CD4-positive, alpha-beta T cell treated with Interleukin-21 for 1 hour (primary cell): ENCODE data around the gene WNT7A.
A peak's percentile ranks its signal among the peaks of the same experiment; 100 is the strongest.
"Not testable (repeated sequence)": the region's sequence is repeated elsewhere in the genome, so short reads cannot be mapped to it uniquely, and the experiment has no call there.

Experiments used
- DNase-seq: peaks from one replicate; pipeline ENCODE4 v3.0.0-alpha.2; 2020

WNT7A gene

DNA sequence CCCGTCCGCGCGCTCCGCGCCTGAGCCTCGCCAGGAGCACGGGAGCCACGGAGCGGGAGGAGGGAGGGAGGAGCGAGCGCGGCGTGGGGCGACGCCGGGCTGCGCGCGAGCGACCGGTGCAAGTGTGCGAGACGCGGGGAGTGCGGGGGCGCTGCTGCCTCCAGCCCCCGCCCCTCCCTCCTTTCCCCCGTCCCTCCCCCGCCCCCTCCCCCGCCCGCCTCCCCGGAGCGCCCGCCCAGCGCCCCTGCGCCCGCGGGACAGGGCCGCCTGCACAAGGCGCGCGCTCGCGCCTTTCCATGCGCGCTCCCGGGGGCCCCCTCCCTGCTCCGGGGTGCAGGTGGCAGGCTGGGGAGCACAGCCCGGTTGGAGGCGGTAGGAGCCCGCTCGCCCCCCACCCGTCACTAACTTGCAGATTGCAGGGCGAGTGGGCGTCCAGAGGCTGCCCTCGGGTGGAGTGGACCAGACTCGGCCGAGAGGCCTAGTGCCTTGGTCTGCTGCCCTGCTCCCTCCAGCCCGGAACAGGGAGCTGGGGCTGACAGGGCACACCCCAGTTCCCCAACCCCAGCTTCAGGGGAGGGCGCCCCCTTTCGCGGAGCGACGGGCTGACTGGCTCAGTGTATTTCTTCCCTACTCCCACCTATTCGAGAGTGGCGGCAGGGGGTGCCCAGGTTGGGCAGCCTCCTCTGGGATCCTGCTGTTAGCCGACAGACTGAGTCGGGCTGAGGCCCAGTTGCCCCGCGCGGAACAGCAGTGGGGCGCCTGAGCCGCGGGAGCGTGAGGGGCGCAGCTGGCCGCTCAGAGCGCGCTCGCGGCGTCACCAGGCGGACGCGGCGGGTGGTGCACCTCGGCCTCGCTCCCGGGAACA lies at the start of gene WNT7A:
WNT7A (minus strand) TSS at position 126 of the 865 bp plus-strand sequence. CDS start 255 bp downstream, outside the sequence.
- peak; percentile 72 for DNase-seq

DNA sequence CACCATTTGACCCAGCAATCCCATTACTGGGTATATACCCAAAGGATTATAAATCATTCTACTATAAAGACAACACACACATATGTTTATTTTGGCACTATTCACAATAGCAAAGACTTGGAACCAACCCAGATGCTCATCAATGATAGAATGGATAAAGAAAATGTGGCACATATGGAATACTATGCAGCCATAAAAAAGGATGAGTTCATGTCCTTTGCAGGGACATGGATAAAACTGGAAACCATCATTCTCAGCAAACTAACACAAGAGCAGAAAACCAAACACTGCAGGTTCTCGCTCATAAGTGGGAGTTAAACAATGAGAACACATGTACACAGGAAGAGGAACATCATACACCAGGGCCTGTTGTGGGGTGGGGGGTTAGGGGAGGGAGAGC lies 48.9 kb upstream of the WNT7A start:
- not testable (repeated sequence) for DNase-seq

GRCh38 chr3:13927295-13927694 lies 47.4 kb upstream of the WNT7A start:
- DNase-seq = no peak

GRCh38 chr3:13916375-13916774 lies 36.5 kb upstream of the WNT7A start:
- DNase-seq = no peak

GRCh38 chr3:13902648-13903238 lies 22.9 kb upstream of the WNT7A start:
- no peak for DNase-seq

DNA sequence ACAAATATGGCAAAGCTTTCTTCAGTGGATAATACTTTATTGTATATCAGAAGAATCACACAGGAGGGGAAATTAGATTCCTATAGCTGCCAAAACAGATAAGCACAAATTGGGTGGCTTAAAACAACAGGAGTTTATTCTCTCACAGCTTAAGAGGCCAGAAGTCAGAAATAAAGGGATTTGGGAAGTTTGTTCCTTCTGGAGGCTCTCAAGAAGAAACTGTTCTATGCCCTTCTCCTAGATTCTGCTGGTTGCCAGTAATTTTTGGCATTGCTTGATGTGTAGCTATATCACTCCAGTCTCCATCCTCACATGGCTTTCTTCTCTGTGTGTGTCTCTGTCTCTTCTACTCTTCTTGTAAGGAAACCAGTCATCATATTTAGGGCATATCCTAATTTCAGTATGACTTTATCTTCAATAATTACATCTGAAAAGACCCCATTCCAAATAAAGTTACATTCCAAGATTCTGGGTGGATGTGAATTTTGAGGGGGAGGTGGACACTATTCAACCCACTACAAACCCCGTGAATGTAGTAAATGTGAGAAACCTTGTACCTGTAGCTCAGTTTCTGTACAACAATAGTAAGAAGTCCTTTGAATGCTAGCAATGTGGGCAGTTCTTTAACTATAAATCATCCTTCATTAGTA lies 22.2 kb upstream of the WNT7A start:
- no peak for DNase-seq

GRCh38 chr3:13898346-13898745 lies 18.5 kb upstream of the WNT7A start:
- no peak for DNase-seq

GRCh38 chr3:13896473-13897154 lies 16.7 kb upstream of the WNT7A start:
- peak; percentile 75 for DNase-seq

DNA sequence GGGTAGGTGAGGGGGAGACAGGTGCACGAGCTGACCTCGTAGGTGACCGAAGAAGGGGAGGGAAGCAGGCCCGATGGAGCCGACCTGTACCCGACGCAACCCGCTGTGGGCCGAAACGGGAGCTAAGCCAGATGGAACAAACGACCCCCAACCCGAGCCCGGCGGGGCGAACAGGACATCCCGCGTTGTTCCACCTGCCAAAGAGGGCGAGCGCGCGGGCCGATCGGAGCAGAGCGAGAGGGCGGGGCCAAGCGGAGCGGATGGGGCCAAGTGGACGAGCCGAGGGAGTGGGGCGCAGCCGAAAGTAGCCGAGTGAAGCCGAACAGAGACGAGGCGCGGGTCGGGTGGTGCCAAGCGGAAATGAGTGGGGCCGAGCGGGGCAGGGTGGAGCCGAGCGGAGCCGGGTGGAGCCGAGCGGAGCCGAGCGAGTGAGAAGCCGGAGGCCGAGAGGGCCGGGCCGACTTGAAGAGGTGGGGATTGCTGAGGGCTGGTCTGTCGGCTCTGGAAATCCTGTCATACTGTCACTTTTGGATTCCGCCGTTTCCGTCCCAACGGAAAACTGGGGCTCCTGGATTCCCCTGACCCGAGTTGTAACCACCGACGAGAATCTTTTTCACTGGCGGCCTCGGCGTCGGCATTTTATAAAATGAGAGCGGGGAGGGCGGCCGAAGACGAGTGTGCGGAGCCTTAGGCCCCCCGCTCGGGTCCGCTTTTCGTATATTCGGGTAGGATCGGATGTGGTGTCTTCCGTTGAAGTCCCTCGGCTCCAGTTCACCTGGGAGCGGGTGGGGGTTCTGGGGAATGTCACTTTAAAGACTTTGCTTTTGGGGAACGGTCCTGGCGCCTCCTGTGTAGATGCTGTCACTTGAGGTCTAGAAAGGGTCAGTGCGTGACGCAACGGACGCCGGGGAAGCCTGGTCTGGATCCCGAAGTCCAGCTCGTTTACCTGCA lies 15.6 kb upstream of the WNT7A start:
- DNase-seq = peak; percentile 95

DNA sequence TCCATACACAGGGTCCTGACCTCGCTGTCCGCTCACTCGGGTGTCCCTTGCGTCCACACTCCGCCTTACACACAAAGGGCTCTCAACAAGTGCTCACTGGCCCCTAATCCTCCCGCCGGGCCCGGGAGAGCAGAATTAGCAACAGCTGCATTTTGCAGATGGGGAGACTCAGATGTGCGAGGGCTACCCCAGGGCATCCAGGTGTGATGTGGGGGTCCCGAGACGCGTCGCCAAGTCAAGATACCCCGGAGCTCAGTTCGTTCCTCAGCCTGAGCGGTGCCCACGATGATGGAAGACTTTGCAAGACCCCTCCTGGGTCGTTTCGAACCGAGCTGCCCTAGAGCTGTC lies 14.9 kb upstream of the WNT7A start:
- DNase-seq = no peak

GRCh38 chr3:13894096-13894806 lies 14.4 kb upstream of the WNT7A start:
- DNase-seq = no peak

GRCh38 chr3:13892304-13892703 lies 12.4 kb upstream of the WNT7A start:
- no peak for DNase-seq

- peak; percentile 47 for DNase-seq
Observed at GRCh38 chr3:13891492-13892073, 11.7 kb upstream of the WNT7A start.

DNA sequence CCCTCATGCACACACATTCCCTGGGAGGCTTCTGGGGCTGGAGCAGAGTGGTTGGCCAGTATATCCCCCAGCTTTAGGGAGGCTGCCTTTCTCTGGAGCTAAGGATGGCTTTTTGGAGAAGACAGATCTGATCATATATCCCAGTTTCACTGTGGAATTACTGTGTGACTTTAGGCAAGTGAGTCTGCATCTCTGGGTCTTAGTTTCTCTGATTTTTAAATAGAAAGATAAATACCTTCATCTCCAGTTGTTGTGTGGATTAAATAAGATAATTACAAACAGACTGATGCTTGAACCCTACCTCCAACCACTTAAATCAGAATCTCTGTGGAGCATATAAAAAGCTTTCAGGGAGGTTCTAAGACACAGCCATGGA lies 11.1 kb upstream of the WNT7A start:
- DNase-seq = no peak

GRCh38 chr3:13890377-13891016 lies 10.6 kb upstream of the WNT7A start:
- peak; percentile 61 for DNase-seq

GRCh38 chr3:13888576-13888975 lies 8.7 kb upstream of the WNT7A start:
- no peak for DNase-seq

- DNase-seq = no peak
Observed at GRCh38 chr3:13887495-13888300, 7.8 kb upstream of the WNT7A start.

- no peak for DNase-seq
Observed at GRCh38 chr3:13886593-13887129, 6.8 kb upstream of the WNT7A start.

GRCh38 chr3:13885704-13886010 lies 5.8 kb upstream of the WNT7A start:
- DNase-seq = no peak
